ENCODE results near the gene SPATA7. TPM values are rescaled to one million over a fixed set of nuclear protein-coding genes. Genes with fewer than 3 reads are reported as not detected.

Gene SPATA7
- polyA plus RNA-seq, 1 of the 3 experiments (the other 2 are of a cell fraction) = 3.5 TPM

GRCh38 chr14:88421286-88421685 lies 35.8 kb downstream of the SPATA7 start:
- H3K4me3 ChIP-seq (ENCODE audit: low read depth in 2 of 2, low read length in 1 of 2) = no peak overlapping the region
- H3K79me2 ChIP-seq (ENCODE audit: insufficient read depth) = no peaks in the 10 kb centered on the region
- H3K27me3 ChIP-seq (ENCODE audit: insufficient read depth) = no peaks in the 10 kb centered on the region
- peaks cover 6 to 26% of the 10 kb centered on the region in 2 experiments for H3K36me3 ChIP-seq (replicated peaks in 1 of 2; ENCODE audit: control insufficient read depth in 1 of 2, insufficient read depth in 2 of 2, low read length in 1 of 2)
- H3K9me2 ChIP-seq = no peaks in the 10 kb centered on the region
- CTCF ChIA-PET = no interaction called here
- peaks cover 10% of the 10 kb centered on the region for H3K9me3 ChIP-seq
- POLR2A ChIA-PET = no interaction called here
- 95% methylated on average over 4 of the region's 4 CpGs for WGBS (ENCODE audit: low lambda C conversion rate)
- H3K4me1 ChIP-seq (ENCODE audit: control insufficient read depth in 1 of 2, insufficient read depth in 2 of 2, low read depth in 1 of 2, low read length in 1 of 2) = no peaks in the 10 kb centered on the region; a peak in 2 of 4 replicates
- no peak overlapping the region for H3K4me2 ChIP-seq
- H3K27ac ChIP-seq (ENCODE audit: low read depth in 2 of 2, low read length in 1 of 2) = no peak overlapping the region
- DNase-seq = no peak
- no peak overlapping the region for H3K9ac ChIP-seq
- H4K20me1 ChIP-seq (ENCODE audit: insufficient read depth) = no peaks in the 10 kb centered on the region
- TF ChIP-seq FOXJ3 (CRISPR knock-in tag; IDR thresholded peaks at IDR 0.05) = no peak
- TF ChIP-seq TAF1 (IDR thresholded peaks at IDR 0.05; ENCODE audit: borderline replicate concordance, low read depth, low read length) = no peak
- no peak for TF ChIP-seq EP300 (IDR thresholded peaks at IDR 0.05; ENCODE audit: borderline replicate concordance in 1 of 2, low read depth in 1 of 2, low read length in 1 of 2)
- no peak for TF ChIP-seq CTCF (IDR thresholded peaks at IDR 0.05)
- no peak overlapping the region for H2AFZ ChIP-seq (ENCODE audit: low read depth)
- no peaks in the 10 kb centered on the region for H3F3A ChIP-seq (replicated peaks; ENCODE audit: insufficient read depth)

- Histone ChIP-seq H3K9me3 (peaks cover 10% of the 10 kb centered on the region), H3K9me2 (no peaks in the 10 kb centered on the region), H4K20me1 (ENCODE audit: insufficient read depth) (no peaks in the 10 kb centered on the region), H3K4me3 (ENCODE audit: low read depth in 2 of 2, low read length in 1 of 2) (no peak overlapping the region), H3K9ac (no peak overlapping the region), H2AFZ (ENCODE audit: low read depth) (no peak overlapping the region), H3K79me2 (ENCODE audit: insufficient read depth) (no peaks in the 10 kb centered on the region), H3F3A (replicated peaks; ENCODE audit: insufficient read depth) (no peaks in the 10 kb centered on the region), H3K27me3 (ENCODE audit: insufficient read depth) (no peaks in the 10 kb centered on the region), H3K4me2 (no peak overlapping the region), H3K27ac (ENCODE audit: low read depth in 2 of 2, low read length in 1 of 2) (peak overlapping the region in 1 of 2 experiments; percentile 16; a peak in 1 of 4 replicates), H3K36me3 (replicated peaks in 1 of 2; ENCODE audit: control insufficient read depth in 1 of 2, insufficient read depth in 2 of 2, low read length in 1 of 2) (peaks cover 12 to 25% of the 10 kb centered on the region in 2 experiments), H3K4me1 (ENCODE audit: control insufficient read depth in 1 of 2, insufficient read depth in 2 of 2, low read depth in 1 of 2, low read length in 1 of 2) (no peaks in the 10 kb centered on the region; a peak in 2 of 4 replicates)
- POLR2A ChIA-PET = no interaction called here
- DNase-seq = peak; percentile 28
- 0 out of 2 replicates have a peak, but pooled peaks have one; percentile 17 for TF ChIP-seq GATA2 (CRISPR knock-in tag; IDR thresholded peaks at IDR 0.05)
- TF ChIP-seq ELF1 (IDR thresholded peaks at IDR 0.05) = no peak
- CTCF ChIA-PET = no interaction called here
These were observed 36.6 kb downstream of the SPATA7 start for GRCh38 chr14:88422047-88422446.

- no peaks in the 10 kb centered on the region for H4K20me1 ChIP-seq (ENCODE audit: insufficient read depth)
- peaks cover 7% of the 10 kb centered on the region for H3K9me3 ChIP-seq
- H3K36me3 ChIP-seq (replicated peaks in 1 of 2; ENCODE audit: control insufficient read depth in 1 of 2, insufficient read depth in 2 of 2, low read length in 1 of 2) = peaks cover 10 to 16% of the 10 kb centered on the region in 2 experiments
- H3K79me2 ChIP-seq (ENCODE audit: insufficient read depth) = no peaks in the 10 kb centered on the region
- no peaks in the 10 kb centered on the region; a peak in 2 of 4 replicates for H3K4me1 ChIP-seq (ENCODE audit: control insufficient read depth in 1 of 2, insufficient read depth in 2 of 2, low read depth in 1 of 2, low read length in 1 of 2)
- no peak overlapping the region for H3K4me2 ChIP-seq
- H3K27ac ChIP-seq (ENCODE audit: low read depth in 2 of 2, low read length in 1 of 2) = no peak overlapping the region; a peak in 1 of 4 replicates
- H3K27me3 ChIP-seq (ENCODE audit: insufficient read depth) = no peaks in the 10 kb centered on the region
- no peak overlapping the region for H3K4me3 ChIP-seq (ENCODE audit: low read depth in 2 of 2, low read length in 1 of 2)
- no peaks in the 10 kb centered on the region for H3K9me2 ChIP-seq
- no peaks in the 10 kb centered on the region for H3F3A ChIP-seq (replicated peaks; ENCODE audit: insufficient read depth)
- TF ChIP-seq FOSL2 (IDR thresholded peaks at IDR 0.05; ENCODE audit: borderline replicate concordance, low read depth) = 0 out of 2 replicates have a peak, but pooled peaks have one; percentile 21
- TF ChIP-seq FOXM1 (IDR thresholded peaks at IDR 0.05; ENCODE audit: low read depth) = no peak
- TF ChIP-seq TEAD4 (IDR thresholded peaks at IDR 0.05; ENCODE audit: borderline replicate concordance, insufficient read depth) = no peak
- no peak for TF ChIP-seq CHD2 (IDR thresholded peaks at IDR 0.05; ENCODE audit: low read length, partially characterized antibody)
- TF ChIP-seq SMC3 (IDR thresholded peaks at IDR 0.05; ENCODE audit: low read depth, low read length) = no peak
- TF ChIP-seq TAF1 (IDR thresholded peaks at IDR 0.05; ENCODE audit: borderline replicate concordance, low read depth, low read length) = no peak
- TF ChIP-seq REST (IDR thresholded peaks at IDR 0.05; ENCODE audit: low read depth, low read length) = no peak
- no peak for TF ChIP-seq USF2 (IDR thresholded peaks at IDR 0.05; ENCODE audit: borderline replicate concordance, low read depth, low read length)
- ChIA-PET POLR2A (no interaction called here), CTCF (no interaction called here)
- DNase-seq = no peak
- no peak overlapping the region for H3K9ac ChIP-seq
- no peak overlapping the region for H2AFZ ChIP-seq (ENCODE audit: low read depth)
- 42% methylated on average over 3 of the region's 3 CpGs for WGBS (ENCODE audit: low lambda C conversion rate)
These were observed 37.6 kb downstream of the SPATA7 start for GRCh38 chr14:88422919-88423650.

Data from SK-N-SH (cell line).